Measurements from ENCODE around the gene CD226.
"Not testable (repeated sequence)": the region's sequence is repeated elsewhere in the genome, so short reads cannot be mapped to it uniquely, and the experiment has no call there.

The CD226 gene

DNA sequence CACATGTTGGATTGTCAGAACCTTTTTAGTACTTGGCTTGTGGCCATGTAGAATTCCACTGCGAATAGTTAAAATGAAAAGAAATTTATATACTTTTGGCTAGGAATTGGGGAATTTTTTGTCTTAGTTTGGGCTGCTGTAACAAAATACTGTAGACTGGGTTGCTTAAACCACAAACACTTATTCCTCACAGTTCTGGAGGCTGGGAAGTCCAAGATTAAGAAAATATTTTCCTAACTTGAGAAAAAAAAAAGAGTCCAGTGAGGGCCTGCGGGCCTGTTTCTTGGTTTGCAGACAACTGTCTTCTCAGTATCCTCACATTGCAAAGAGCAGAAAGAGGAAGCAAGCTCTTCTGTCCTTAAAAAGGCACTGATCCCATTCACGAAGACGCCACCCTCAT is 81.9 kb downstream of the CD226 start:
- no peak for DNase-seq

DNA sequence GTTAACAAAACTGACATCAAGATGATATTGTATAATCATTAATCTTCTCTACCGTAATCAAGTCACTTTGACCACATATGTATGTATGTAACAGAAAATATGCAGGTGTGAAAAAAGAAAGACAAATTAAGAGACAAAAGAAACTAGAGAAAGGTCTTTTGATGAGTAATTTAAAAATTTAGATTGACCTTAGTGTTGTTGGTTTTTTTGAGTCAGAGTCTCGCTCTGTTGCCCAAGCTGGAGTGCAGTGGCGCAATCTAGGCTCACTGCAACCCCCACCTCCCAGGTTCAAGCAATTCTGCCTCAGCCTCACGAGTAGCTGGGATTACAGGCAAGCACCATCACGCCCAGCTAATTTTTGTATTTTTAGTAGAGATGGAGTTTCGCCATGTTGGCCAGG is 82.9 kb downstream of the CD226 start:
- DNase-seq, result not testable (repeated sequence)

DNA sequence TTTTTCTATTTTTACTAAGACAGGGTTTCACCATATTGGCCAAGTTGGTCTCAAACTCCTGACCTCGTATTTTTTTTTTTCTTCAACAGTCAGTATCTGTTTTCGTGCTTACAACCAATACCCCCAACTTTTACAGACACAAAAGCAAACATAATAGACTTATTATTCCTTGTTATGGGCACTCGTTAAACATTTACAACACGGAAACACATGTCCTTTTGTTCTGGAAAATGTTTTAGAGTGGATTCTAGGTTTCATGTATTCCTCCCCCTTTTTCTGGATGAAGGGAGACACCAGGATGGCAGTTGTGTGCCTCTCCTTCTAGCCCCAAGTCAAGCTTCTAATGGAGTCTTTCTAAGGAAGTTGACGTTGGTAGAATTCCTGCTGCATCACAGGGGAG is 88.8 kb downstream of the CD226 start:
- DNase-seq, result no peak

DNA sequence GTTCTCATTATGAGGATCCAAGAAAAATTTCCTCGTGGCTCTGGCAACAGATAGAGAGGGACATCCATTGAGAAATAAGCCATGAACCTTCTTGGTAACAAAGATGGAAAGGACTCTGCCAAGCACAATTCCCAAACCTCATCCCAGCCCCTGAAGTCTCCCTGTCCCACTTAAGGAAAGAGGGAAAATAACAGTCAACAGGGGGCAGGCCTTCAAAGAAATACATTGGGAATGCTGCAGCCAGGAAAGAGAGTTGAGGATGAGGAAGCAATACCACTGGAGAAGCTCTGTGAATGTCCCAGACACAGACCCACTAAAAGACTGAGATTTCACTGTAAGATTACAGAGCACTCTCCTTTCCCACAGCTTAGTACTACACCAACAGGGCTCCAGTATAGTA is 93.2 kb downstream of the CD226 start:
- no peak for DNase-seq

DNA sequence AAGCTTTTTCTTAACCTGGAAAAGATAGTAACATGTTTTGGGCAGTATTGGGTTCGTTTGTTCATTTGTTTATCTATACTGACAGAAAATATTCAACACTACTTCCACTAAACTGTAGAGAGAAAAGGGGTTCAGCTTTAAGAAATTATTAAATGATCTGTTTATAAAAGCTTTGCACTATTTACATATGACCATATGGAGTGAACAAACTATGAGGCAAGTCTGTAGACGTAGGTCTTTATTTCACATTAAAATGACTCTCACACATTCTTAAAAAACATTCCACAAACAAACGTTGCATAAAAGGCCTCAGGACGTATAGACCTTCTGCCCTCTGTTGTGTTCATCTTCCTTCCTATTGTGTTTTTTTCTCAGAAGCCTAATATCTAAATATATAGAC is 94.6 kb downstream of the CD226 start:
- no peak for DNase-seq

DNA sequence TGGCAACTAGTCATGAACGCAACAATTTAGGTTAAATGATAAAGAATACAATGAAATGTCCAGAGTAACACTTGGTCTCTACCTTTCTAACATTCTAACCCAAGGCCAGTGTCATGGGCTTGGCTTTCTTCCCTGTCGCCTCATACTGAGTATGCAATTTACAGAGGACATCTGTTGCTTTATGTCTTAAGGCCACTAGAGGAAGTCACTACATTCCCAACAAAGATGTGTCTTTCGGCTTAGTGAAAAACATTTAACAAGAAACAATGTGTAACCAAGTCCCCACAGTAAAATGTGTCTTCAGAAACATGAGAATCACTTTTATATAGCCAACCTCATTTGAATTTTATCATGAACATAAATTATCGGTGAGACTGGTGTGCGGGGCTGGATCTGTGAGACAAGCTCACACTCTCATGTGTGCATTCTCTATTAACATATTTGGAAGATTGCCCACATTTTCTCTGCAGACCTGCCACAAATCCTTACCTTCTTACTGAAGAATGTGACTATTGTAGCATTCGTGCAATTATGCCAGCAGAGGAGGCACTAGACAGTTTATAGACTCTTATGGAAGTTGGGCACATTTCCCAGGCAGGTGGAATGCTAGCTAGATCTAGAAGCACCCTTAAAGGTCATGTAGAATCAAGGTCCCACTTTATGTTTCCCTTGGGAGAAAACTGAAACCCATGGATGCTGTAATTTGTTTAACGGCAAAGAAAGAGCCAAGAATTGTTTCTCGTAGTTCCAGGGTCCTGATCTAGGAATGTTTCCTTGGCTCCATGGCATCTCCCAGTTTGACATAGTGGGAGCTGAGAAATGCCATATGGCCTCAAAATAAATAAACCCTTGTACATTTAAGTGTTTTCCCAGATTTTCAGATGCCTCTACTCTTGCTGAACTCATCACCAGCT is 101.8 kb downstream of the CD226 start:
- DNase-seq, result no peak

DNA sequence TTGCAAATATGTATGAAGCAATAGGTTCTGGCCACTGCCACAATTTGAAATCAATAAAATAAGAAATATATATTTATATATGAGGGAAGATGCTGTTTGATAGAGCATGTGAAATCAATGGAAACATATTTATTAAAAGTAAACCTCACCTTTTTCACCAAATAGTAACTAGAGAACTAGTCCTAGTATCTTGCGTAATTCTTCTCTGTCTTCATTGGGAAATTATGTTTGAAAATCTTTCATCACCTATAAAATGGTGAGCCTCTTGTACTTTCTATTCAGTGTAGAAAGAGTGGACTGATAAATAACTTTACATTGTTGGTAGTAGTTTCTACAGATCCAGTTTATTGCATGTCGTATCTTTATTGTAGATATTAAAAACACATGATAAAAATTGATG is 103.0 kb downstream of the CD226 start:
- DNase-seq, result no peak

DNA sequence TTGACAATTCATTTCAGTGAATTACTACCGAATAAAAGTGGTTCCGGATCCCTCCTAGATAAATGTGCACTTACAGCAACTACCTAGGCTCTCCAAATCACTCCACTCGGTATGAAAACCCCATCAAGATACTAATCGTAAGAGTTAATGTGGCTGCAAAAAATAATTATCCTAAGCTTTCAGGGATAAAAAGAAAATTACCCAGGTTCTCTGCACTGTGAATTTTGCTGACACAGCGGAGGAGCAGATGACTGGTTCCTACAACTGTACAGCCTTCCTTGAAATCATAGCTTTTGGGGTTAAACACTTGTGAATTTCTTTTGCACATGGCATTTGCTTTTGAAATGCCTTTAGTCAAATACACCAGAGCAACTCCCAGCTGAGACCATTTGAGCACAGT is 104.7 kb downstream of the CD226 start:
- no peak for DNase-seq

DNA sequence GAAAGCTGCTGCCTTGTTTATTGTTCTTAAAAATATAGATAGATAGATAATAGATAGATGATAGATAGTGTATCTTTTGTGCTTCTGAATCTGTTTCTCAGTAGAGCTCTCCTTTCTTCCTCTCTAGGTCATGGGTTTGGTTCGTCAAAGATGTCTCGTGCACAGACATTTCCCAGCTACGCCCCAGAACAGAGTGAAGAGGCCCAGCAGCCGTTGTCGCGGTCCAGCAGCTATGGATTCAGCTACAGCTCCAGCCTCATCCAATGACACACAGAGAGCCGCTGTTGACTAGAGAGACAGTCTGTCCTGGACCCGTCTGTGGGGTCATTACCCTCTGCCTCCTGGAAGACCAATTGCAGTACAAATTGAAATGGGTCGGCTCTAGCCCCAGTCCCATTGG is 106.6 kb downstream of the CD226 start:
- no peak for DNase-seq

DNA sequence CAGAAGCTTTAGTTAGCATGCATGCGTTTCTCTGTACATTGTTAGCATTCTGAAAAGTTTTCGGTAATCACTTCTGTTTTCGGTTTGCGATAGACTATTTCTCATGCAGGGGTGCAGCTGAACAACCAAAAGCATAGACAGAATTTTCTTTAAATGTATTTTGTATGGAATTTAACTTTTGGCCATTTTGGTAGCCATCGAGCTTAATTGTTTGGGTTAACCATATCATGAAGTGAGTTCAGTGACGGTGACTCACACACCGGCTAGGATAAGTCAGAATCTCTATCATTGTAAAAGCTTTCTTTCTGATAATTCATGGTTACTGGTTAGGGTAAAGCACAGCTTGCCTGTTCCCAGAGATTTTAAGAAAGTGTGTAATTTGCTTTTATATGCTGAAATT is 107.2 kb downstream of the CD226 start:
- no peak for DNase-seq

DNA sequence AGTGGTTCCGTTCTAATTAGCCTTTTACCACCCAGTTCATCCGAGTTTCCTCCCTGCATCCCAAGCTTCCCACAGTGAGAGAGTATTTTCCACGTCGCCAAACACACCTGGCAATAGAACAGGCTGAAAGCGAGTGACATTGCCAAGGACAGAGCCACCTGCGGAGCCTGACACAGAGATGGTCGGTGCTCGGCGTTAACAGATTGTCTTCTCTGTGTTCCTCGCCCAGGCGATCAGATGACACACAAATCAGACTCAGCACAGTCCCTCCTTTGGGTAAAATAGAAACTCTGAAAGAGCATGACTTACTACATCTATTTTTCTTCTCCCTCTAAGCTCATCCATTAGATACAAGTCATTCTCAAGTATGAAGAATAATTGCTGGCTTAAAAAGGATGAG is 107.7 kb downstream of the CD226 start:
- DNase-seq, result no peak

DNA sequence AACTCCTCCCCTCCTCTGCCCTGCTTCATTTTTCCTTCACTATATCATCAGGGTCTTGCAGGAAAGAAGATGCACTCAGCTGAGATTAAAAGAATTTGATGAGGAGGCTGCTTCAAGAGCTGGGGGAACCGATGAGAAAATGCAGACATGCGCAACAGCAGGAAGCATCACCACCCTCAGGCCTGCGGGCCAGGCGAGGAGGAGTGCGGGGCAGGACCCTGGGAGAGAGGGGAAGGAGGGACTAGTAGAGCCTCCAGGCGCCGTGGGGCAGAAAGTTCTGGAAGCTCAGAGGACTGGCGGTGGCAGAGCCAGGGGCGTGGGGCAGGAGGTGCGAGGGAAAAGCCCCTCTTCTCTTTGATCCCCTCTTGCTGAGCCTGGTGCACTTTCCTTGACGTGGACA is 108.2 kb downstream of the CD226 start:
- DNase-seq, result no peak

DNA sequence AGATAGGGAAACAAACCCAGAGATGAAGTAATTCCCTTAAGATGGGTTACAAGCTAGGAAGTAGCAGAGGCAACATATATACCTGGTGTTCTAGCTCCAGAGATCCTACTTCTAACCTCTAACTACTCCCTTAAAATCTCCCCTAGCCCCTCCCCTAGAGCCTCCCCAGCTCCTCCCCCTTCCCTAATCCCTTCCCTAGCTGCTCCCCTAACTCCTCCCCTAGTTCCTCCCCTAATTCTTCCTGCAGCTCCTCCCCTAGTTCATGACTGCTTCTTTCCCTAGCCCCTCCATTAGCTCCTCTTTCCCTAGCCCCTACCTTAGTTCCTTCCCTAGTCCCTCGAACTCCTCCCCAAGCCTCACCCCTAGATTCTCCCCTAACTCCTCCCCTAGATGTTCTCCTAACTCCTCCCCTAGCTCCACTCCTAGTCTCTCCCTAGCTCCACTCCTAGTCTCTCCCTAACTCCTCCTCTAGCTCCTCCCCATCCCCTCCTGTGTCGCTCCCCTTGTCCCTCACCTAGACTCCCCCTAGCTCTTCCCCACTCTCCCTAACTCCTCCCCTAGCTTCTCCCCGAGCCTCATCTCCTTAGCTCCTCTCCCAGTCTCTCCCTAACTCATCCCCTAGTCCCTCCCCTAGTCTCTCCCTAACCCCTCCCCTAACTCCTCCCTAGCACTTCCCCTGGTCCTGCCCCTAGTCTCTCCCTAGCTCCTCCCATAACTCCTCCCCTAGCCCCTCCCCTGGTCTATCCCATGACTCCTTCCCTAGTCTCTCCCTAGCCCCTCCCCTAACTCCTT is 108.9 kb downstream of the CD226 start:
- no peak for DNase-seq

DNA sequence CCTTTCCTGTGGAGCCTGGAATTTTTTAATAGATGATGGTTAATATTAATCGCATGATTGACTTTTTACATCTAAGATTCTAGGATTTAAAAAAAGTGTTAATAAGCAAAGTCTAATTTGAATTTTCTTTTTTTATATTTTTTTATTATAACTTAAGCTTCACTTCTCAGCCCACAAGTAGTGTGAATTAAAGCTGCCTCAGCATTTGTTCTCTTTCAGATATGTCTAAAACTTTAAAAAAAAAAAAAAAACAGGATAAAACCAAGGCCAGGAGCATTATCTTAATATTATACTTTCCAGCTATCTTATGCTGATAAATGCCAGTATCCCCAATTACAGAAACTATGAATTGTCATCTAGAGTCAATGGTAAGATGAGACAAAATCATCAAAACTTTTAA is 109.7 kb downstream of the CD226 start:
- DNase-seq, result no peak

DNA sequence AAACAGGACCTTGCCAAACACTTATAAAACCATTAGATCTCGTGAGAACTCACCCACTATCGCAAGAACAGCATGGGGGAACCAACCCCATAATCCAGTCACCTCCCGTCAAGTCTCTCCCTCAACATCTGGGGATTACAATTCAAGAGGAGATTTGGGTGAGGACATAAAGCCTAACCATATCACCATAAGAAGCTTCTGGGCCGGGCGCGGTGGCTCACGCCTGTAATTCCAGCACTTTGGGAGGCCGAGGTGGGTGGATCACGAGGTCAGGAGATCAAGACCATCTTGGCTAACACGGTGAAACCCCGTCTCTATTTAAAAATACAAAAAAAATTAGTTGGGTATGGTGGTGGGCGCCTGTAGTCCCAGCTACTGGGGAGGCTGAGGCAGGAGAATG is 112.7 kb downstream of the CD226 start:
- not testable (repeated sequence) for DNase-seq

DNA sequence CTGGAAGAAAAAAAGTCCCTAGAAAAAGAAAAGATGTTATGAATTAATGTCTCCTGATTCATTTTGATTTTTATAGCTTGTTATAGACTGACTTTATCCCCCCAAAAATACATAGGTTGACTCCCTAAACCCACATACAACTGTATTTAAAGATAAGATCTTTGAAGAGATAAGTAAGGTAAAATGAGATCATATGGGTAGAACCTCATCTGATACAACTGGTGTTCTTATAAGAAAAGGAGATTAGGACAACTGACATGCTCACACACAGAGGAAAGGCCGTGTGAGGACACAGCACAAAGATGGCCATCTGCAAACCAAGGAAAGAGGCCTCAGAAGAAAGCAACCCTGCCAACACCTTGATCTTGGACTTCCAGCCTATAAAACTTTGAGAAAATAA is 117.5 kb downstream of the CD226 start:
- no peak for DNase-seq

DNA sequence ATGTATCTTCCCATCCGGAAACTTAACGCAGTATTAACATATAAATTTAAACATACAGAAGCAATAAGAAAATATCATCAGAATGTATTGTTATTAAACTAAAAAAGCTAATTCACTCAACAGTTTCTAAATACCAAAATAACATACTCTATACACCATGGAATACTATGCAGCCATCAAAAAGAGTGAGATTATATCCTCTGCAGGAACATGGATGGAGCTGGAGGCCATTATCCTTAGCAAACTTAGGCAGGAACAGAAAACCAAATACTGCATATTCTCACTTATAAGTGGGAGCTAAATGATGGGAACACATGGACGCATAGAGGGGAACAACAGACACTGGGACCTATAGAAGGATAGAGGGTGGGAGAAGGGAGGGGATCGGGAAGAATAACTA is 127.1 kb downstream of the CD226 start:
- no peak for DNase-seq

DNA sequence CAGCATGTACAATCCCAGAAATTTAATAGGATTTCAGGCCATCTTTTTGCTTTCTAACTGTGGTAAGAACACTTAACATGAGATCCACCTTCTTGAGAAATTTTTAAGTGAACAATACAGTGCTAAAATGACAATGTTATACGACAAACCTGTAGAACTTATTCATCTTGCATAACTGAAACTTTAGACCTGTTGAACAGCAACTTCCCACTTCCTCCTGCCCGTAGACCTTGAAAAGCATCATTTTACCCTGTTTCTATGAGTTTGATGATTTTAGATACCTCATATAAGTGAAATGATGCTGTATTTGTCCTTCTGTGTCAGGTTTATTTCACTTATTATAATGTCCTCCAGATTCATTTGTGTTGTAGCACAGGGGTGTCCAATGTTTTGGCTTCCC is 128.2 kb downstream of the CD226 start:
- DNase-seq, result no peak

DNA sequence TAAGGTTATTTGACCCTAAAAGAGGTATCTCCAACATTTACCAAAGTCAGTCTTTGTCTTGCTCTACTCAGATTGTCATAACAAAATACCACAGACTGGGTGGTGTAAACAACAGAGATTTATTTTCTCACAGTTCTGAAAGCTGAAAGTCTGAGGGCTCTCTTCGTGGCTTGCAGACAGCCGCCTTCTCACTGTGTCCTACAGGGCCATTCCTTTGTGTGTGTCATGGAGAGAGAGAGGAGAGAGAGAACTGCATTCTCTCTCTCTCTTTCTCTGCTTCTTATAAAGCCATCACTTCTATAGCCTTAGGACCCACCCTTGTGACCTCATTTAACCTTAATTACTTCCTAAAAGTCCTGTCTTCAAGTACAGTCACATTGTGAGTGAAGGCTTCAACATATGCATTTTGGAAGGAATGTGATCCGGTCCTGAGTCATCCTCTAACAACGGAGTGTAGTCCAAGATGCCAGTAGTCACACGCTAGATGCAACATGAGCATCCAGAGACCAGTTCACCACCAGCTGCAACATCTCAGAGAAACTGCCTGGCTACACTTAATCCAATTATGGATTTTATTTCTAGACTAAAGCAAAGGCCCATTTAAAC is 130.2 kb downstream of the CD226 start:
- no peak for DNase-seq

DNA sequence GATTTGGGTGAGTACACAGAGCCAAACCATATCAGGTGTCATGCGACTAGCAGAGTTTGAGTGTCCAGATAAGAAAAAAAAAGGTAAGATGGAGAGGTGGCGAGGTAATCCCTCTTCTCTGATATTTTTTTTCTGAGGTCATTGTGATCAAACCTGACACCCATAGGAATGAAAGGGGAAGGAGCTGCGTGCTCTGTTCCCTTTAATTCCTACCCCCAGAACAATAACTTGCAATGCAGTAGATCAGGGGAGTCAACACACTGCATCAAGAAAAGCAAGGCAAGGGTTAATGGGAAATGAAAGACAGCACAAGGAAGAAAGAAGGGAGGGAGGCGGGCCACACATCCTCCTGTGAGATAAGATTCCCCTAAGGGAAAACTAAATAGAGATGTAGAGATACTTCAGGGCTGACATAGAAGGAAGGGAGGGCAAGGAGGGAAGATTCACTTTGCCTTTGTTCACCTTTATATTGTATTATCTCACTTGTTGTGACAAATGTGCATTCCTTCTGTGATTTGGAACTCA is 132.8 kb downstream of the CD226 start:
- DNase-seq, result no peak

DNA sequence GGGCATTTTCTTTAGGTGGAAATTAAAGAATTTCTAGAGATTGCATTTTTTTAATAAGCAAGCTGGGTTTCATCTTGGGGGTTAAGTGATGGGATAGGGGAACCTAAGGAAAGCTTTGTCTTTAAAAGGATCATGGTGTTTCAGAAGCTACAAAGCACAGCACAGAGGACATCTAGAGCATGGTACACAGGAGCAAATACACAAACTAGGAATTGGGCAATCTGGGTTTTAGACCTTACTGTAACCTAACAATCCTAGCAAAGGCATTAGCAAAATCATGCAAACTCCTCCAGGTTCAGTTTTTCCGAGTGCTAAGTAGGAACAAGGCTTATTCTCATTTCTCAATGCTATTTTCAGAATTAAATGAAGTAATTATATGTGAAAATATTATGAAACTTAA is 134.1 kb downstream of the CD226 start:
- no peak for DNase-seq

DNA sequence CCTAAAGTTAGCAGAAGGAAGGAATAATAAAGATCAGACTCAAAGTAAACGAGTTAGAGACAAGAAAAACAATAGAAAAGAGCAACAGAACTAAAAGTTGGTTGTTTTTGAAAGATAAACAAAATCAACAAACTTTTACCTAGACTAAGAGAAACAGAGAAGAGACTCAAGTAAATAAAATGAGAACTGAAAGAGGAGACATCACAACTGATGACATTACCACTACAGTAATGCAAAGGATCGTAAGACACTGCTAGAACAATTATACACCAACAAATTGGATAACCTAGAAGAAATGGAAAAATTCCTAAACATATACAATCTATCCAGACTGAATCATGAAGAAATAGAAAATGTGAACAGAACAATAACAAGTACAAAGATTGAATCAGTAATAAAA is 139.3 kb downstream of the CD226 start:
- DNase-seq, result no peak

DNA sequence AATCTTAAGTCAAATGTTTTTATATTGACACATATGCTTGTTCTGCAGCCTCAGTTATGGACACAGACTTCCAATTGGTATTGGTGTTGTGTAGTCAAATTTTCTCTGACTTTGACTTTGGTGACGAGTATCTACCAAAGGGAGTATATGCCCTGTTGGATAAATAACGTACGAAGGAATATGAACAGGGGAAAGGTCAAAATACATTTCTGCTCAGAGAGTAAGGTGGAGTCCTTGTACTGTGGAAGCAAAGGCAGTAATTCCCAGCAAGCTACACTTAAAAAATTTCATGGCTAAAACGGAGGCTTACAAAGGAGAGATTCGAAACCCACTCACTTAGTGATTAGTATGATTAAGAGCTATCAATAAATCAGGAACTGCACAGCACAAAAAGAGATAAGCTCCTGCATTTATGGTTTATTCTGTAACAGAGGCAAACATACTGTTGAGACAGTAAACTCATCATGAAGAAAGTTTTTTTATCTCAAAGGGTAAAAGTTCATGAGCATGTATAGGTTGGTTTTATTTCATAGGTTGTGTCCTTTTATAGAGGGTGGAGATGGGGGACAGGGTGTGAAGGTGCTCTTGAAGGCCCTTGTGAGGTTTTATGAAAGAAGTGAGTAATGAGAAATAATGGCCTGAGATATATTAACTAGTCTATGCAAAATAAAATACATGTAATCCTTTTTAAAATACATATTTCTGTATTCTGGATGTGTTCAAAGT is 142.7 kb downstream of the CD226 start:
- DNase-seq, result no peak
